Glutamatergic neuron (in vitro differentiated cells): ENCODE results near the gene DLG2. TPM values are rescaled to one million over a fixed set of nuclear protein-coding genes. Genes with fewer than 3 reads are reported as not detected.
A peak's percentile ranks its signal among the peaks of the same experiment; 100 is the strongest.

Experiments used
- DNase-seq: peaks from one replicate; pipeline ENCODE4 v3.0.0; 2022
- H3K27ac Mint-ChIP-seq: one replicate; pipeline ENCODE4 v1.8.0; 2020; ENCODE audit warnings: mild to moderate bottlenecking, mixed read lengths, inconsistent platforms; ENCODE audit not compliant: unreplicated experiment
- H3K27me3 Mint-ChIP-seq: one replicate; pipeline ENCODE4 v1.8.0; 2020; ENCODE audit warnings: mild to moderate bottlenecking, moderate library complexity, mixed read lengths, inconsistent platforms; ENCODE audit not compliant: unreplicated experiment
- H3K36me3 Mint-ChIP-seq: one replicate; pipeline ENCODE4 v1.8.0; 2020; ENCODE audit warnings: mild to moderate bottlenecking, mixed read lengths, inconsistent platforms; ENCODE audit not compliant: unreplicated experiment
- H3K4me1 Mint-ChIP-seq: one replicate; pipeline ENCODE4 v1.8.0; 2020; ENCODE audit warnings: mild to moderate bottlenecking, low read depth, mixed read lengths, inconsistent platforms; ENCODE audit not compliant: unreplicated experiment
- H3K4me3 Mint-ChIP-seq: one replicate; pipeline ENCODE4 v1.8.0; 2020; ENCODE audit warnings: mild to moderate bottlenecking, mixed read lengths, inconsistent platforms; ENCODE audit not compliant: unreplicated experiment
- H3K9me3 Mint-ChIP-seq: one replicate; pipeline ENCODE4 v1.8.0; 2020; ENCODE audit warnings: mild to moderate bottlenecking, moderate library complexity, mixed read lengths, inconsistent platforms; ENCODE audit not compliant: unreplicated experiment
- total RNA-seq: library from RNA; stranded (reverse); fragmentation: NEBNext Ultra II Directional; extraction: Animal tissue kit (Norgen Biotek cat#: 25700); gene quantifications from one replicate; pipeline ENCODE4 v1.2.1, GENCODE V29; 2021; ENCODE audit not compliant: unreplicated experiment
- TF ChIP-seq, protein P1 (sequence below): fragments of 200-600 bp; sonication (generic); IDR thresholded peaks from one replicate; pipeline ENCODE4 v1.5.0; 2021; ENCODE audit not compliant: partially characterized antibody, unreplicated experiment

Gene DLG2
- total RNA-seq, 1 donor from 2014 or later, result 2.9 TPM

DNA sequence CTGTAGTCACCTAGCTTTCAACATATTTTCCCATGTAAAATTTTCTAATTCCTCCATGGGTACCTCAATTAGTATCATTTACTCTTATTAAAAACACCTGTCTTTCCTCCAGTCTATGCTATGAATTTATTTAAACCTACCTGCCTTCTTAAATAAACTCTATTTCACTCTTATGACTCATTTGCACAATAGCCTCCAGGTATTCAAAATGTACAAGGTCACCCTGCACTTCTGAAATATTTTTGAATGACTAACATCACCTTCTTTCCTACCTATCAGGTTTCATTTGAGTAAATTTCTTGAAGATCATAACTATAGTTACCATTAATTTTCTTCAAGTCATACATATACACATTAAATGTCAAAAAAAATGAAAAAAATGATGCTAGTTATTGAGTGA is 939.7 kb downstream of the DLG2 start:
- H3K27ac Mint-ChIP-seq, result no peak overlapping the region
- no peaks in the 10 kb centered on the region for H3K36me3 Mint-ChIP-seq
- H3K4me3 Mint-ChIP-seq, result no peak overlapping the region
- H3K4me1 Mint-ChIP-seq, result no peaks in the 10 kb centered on the region
- TF ChIP-seq, protein P1, sequence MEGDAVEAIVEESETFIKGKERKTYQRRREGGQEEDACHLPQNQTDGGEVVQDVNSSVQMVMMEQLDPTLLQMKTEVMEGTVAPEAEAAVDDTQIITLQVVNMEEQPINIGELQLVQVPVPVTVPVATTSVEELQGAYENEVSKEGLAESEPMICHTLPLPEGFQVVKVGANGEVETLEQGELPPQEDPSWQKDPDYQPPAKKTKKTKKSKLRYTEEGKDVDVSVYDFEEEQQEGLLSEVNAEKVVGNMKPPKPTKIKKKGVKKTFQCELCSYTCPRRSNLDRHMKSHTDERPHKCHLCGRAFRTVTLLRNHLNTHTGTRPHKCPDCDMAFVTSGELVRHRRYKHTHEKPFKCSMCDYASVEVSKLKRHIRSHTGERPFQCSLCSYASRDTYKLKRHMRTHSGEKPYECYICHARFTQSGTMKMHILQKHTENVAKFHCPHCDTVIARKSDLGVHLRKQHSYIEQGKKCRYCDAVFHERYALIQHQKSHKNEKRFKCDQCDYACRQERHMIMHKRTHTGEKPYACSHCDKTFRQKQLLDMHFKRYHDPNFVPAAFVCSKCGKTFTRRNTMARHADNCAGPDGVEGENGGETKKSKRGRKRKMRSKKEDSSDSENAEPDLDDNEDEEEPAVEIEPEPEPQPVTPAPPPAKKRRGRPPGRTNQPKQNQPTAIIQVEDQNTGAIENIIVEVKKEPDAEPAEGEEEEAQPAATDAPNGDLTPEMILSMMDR, result no peak
- H3K9me3 Mint-ChIP-seq, result no peaks in the 10 kb centered on the region
- H3K27me3 Mint-ChIP-seq, result peaks cover 1% of the 10 kb centered on the region
- no peak for DNase-seq

GRCh38 chr11:84686716-84687115 is 940.4 kb downstream of the DLG2 start:
- TF ChIP-seq, protein P1, result no peak
- no peak for DNase-seq
- no peaks in the 10 kb centered on the region for H3K4me1 Mint-ChIP-seq
- no peak overlapping the region for H3K4me3 Mint-ChIP-seq
- no peaks in the 10 kb centered on the region for H3K36me3 Mint-ChIP-seq
- H3K9me3 Mint-ChIP-seq, result no peaks in the 10 kb centered on the region
- H3K27me3 Mint-ChIP-seq, result peaks cover 1% of the 10 kb centered on the region
- no peak overlapping the region for H3K27ac Mint-ChIP-seq

DNA sequence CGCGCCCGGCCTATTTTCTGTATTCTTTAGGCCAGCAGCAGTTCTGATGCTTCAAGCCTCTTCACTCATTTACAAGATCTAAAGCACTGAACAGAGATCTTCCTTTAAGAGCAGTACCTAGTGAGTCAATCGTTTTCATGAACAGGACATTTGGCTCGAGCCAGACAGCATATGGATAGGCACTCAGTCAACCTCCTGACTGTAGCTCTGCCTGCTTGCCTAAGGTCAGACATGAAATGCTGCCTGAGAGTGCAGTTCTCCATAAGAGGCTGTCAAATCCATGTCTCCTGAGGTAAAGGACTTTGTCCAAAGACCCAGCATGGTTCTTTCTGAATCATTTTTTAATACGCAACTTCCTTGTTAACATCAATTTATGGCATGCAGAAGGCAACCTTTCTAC is 941.2 kb downstream of the DLG2 start:
- Mint-ChIP-seq H3K4me3 (no peak overlapping the region), H3K4me1 (no peaks in the 10 kb centered on the region), H3K9me3 (no peaks in the 10 kb centered on the region), H3K27ac (no peak overlapping the region), H3K27me3 (peaks cover 1% of the 10 kb centered on the region), H3K36me3 (no peaks in the 10 kb centered on the region)
- peak; percentile 11 for DNase-seq
- TF ChIP-seq, protein P1, result no peak

GRCh38 chr11:84685149-84685548 is 942.0 kb downstream of the DLG2 start:
- Mint-ChIP-seq H3K36me3 (no peaks in the 10 kb centered on the region), H3K4me3 (no peak overlapping the region), H3K27ac (no peak overlapping the region), H3K4me1 (no peaks in the 10 kb centered on the region), H3K27me3 (peaks cover 1% of the 10 kb centered on the region), H3K9me3 (no peaks in the 10 kb centered on the region)
- DNase-seq, result no peak
- TF ChIP-seq, protein P1, result no peak

DNA sequence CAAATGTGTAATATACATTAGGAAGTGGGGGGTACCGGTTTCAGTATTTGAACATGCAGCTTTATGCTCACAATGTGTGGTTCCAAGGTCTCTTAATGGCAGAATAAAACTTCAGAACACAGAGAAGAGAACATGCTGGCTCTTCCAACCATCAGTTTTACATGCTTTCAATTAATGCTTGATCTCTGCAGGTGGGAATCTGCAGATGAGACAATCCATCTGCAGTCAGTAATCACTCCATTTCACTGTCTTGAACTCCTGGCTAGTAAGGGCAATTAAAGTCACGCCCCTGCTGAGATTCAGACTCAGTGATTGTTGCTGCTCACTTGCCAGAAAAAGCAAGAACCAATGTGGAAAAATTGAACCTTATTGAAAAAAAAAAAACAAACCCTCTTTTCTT is 945.7 kb downstream of the DLG2 start:
- Mint-ChIP-seq H3K36me3 (no peaks in the 10 kb centered on the region), H3K4me1 (peaks cover 6% of the 10 kb centered on the region), H3K9me3 (no peaks in the 10 kb centered on the region), H3K27ac (no peak overlapping the region), H3K4me3 (no peak overlapping the region), H3K27me3 (no peaks in the 10 kb centered on the region)
- TF ChIP-seq, protein P1, result no peak
- no peak for DNase-seq
